ENCODE data around the gene E2F1.
"Not testable (repeated sequence)": the region's sequence is repeated elsewhere in the genome, so short reads cannot be mapped to it uniquely, and the experiment has no call there.

The E2F1 gene

GRCh38 chr20:33636776-33637175, 49.4 kb downstream of the E2F1 start:
- DNase-seq: no peak

DNA sequence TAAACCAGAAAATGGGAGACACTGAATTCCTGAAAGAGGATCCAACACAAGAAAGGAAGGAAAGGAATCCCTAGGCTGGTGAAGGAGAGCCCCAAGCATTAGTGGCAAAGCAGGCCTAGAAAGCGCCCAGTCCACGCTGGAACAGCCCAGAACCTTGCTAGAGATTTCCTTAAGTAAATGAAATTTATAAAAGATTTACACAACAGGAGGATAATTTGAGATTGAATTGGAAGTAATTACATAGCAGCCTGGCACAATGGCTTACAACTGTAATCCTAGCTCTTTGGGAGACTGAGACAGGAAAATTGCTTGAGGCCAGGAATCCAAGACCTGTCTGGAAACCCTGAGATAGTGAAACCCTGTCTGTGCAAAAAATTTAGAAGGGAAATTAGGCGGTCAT, 50.8 kb downstream of the E2F1 start:
- no peak for DNase-seq

DNA sequence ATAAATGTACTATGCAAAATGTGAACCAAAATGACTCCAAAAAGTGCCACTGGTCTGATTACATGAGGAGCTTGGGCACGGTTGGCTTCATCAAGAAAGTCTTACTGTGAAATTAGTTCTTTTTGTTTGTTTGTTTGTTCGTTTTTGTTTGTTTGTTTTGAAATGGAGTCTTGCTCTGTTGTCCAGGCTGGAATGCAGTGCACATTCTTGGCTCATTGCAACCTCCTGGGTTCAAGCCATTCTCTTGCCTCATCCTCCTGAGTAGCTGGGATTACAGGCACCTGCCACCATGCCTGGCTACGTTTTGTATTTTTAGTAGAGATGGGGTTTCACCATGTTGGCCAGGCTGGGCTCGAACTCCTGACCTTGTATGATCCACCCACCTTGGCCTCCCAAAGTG, 54.3 kb downstream of the E2F1 start:
- not testable (repeated sequence) for DNase-seq

- DNase-seq: no peak
Observed at GRCh38 chr20:33630507-33630906, 55.7 kb downstream of the E2F1 start.

- DNase-seq: no peak
Observed at GRCh38 chr20:33629979-33630378, 56.2 kb downstream of the E2F1 start.

GRCh38 chr20:33629533-33629932, 56.7 kb downstream of the E2F1 start:
- DNase-seq: no peak

GRCh38 chr20:33627577-33628216, 58.5 kb downstream of the E2F1 start:
- DNase-seq: no peak

DNA sequence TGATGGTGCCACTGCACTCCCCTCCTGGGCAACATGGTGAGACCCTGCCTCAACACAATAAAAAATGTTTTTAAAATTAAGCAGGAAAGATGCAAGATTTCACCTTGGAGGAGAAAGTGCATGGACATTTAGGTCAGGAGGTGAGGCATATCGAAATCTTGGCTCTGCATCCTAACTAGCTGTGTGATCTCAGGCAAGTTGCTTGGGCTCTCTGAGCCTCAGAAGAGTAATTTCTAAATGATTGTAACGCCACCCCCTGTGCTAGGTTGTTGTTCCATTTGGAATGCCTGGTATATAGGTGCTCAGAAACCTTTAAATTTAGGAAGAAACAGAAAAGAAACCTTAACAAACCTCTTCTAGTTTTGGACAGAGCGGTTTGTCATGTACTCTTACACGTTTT, 60.0 kb downstream of the E2F1 start:
- no peak for DNase-seq

Data from NCI-H510A treated with DMSO at 0.1 percent for 48 hours (cell line).